Activated B cell treated with CpG ODN at 0.5 μM for 24 hours (primary cell): ENCODE results near the gene C9orf85. TPM values are rescaled to one million over a fixed set of nuclear protein-coding genes. Genes with fewer than 3 reads are reported as not detected.

Source experiments
- ATAC-seq: fragments of 200-7000 bp; cut with Tn5 transposase; one replicate; pipeline ENCODE4 v1.10.0; 2021; ENCODE audit warnings: low read depth, mild to moderate bottlenecking, moderate library complexity
- CTCF ChIA-PET: fragments of 350-600 bp; sonication (Branson Sonifier 250); formaldehyde crosslinking; loops from one replicate; lab custom pipeline; 2021; ENCODE audit warnings: antibody characterized with exemption; lab: Charles Lee
- POLR2A ChIA-PET: fragments of 350-600 bp; sonication (Branson Sonifier 250); formaldehyde crosslinking; loops from one replicate; lab custom pipeline; 2021; ENCODE audit warnings: antibody characterized with exemption; lab: Charles Lee
- DNase-seq: peaks from one replicate; pipeline ENCODE4 v3.0.0; 2022
- H3K27ac Mint-ChIP-seq: one replicate; pipeline ENCODE4 v1.8.0; 2020; ENCODE audit warnings: mixed read lengths
- H3K27me3 Mint-ChIP-seq: one replicate; pipeline ENCODE4 v1.8.0; 2021; ENCODE audit warnings: mixed read lengths
- H3K36me3 Mint-ChIP-seq: one replicate; pipeline ENCODE4 v1.8.0; 2021; ENCODE audit warnings: low read depth, mixed read lengths
- H3K4me1 Mint-ChIP-seq: one replicate; pipeline ENCODE4 v1.8.0; 2021; ENCODE audit warnings: mixed read lengths
- H3K4me3 Mint-ChIP-seq: one replicate; pipeline ENCODE4 v1.8.0; 2020; ENCODE audit warnings: mild to moderate bottlenecking, mixed read lengths
- H3K9me3 Mint-ChIP-seq: one replicate; pipeline ENCODE4 v1.8.0; 2020; ENCODE audit warnings: mixed read lengths
- intact Hi-C: fragments of 100-400 bp; cut with micrococcal nuclease; formaldehyde crosslinking; loops from one replicate; pipeline ENCODE4 v1.15.1; 2024
- total RNA-seq: library from RNA; stranded (reverse); gene quantifications from 2 replicates; pipeline ENCODE4 v1.2.3, GENCODE V29; 2022
- TF ChIP-seq, protein P1 (sequence below): fragments of 200-600 bp; IDR thresholded peaks from one replicate; pipeline ENCODE4 v1.8.0; 2022; ENCODE audit warnings: antibody characterized with exemption, mild to moderate bottlenecking

C9orf85 gene
- total RNA-seq, 1 donor from 2014 or later = 9.5 TPM

DNA sequence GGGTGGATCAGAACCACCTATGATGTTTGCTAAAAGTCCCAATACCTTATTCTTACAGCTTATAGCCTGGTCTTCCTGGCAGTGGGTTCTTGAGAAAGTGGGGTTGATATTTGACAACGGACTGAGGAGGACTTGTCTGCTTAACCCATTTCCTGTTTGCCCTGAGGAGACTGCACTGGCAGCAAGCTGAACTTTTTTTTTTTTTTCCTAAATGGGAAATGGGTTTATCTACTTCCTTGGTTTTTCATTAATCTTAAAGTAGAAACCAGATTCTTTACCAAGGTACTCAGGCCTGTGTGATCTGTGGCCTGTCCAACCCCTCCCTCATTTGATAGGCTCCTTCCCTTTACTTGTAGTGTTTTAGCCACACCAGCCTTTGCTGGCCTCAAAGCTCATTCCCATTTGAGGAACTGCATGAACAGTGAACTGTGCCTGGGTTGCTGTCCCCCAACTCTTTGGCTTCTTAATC, 101.9 kb downstream of the C9orf85 start:
- POLR2A ChIA-PET = interaction anchor here (0.6 kb wide), 1 partner anchor 1017 kb away, joined by 3 read pairs; no protein-coding TSS in a partner anchor
- no peaks in the 10 kb centered on the region for H3K9me3 Mint-ChIP-seq
- intact Hi-C loops = no loop called here

DNA sequence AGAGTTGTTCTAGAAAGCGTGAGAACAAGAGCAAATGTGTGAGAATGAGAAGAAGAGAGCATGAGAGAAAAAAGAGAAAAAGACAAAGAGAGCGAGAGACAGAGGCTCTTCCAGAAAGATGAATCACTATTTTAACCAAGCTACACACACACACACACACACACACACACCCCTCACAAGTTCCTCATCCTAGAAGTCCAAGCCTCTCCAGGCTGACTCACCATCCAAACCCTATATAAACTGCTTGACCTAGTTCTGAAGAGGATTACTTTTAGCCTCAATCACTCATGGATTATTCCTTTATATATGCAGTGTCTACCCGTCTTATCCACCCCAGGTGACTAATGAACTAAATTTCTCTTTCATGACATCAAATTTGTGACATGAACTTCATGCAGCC, 111.4 kb downstream of the C9orf85 start:
- intact Hi-C loops = loop anchor here (10.0 kb wide), 1 partner anchor 1098 kb away; no protein-coding TSS in a partner anchor
- no peak overlapping the region for H3K27ac Mint-ChIP-seq

More for the DNA sequence above, 101.9 kb downstream of the C9orf85 start:
- no peaks in the 10 kb centered on the region for H3K4me1 Mint-ChIP-seq
- CTCF ChIA-PET = interaction anchor here (0.7 to 1.8 kb wide), 2 partner anchors 11 to 207 kb away, joined by 3 to 6 read pairs; no protein-coding TSS in a partner anchor
- ATAC-seq (no peak), DNase-seq (no peak)
- TF ChIP-seq, protein P1, sequence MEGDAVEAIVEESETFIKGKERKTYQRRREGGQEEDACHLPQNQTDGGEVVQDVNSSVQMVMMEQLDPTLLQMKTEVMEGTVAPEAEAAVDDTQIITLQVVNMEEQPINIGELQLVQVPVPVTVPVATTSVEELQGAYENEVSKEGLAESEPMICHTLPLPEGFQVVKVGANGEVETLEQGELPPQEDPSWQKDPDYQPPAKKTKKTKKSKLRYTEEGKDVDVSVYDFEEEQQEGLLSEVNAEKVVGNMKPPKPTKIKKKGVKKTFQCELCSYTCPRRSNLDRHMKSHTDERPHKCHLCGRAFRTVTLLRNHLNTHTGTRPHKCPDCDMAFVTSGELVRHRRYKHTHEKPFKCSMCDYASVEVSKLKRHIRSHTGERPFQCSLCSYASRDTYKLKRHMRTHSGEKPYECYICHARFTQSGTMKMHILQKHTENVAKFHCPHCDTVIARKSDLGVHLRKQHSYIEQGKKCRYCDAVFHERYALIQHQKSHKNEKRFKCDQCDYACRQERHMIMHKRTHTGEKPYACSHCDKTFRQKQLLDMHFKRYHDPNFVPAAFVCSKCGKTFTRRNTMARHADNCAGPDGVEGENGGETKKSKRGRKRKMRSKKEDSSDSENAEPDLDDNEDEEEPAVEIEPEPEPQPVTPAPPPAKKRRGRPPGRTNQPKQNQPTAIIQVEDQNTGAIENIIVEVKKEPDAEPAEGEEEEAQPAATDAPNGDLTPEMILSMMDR = no peak
- H3K36me3 Mint-ChIP-seq = no peaks in the 10 kb centered on the region
- no peak overlapping the region for H3K4me3 Mint-ChIP-seq
- no peaks in the 10 kb centered on the region for H3K27me3 Mint-ChIP-seq
- H3K27ac Mint-ChIP-seq = no peak overlapping the region

More for the DNA sequence above, 111.4 kb downstream of the C9orf85 start:
- DNase-seq = no peak
- Mint-ChIP-seq H3K4me1 (no peaks in the 10 kb centered on the region), H3K4me3 (no peak overlapping the region), H3K27me3 (no peaks in the 10 kb centered on the region), H3K9me3 (no peaks in the 10 kb centered on the region), H3K36me3 (no peaks in the 10 kb centered on the region)
- ChIA-PET CTCF (interaction anchor here (0.8 to 5.5 kb wide), 4 partner anchors 217 to 737 kb away, joined by 3 to 88 read pairs (median 28); no protein-coding TSS in a partner anchor), POLR2A (no interaction called here)
- TF ChIP-seq, protein P1 = no peak
- ATAC-seq = no peak

Other genes with a start within 250 kb of the C9orf85 start
- 21.3 and 25.5 TPM in 2 replicates for gene CEMIP2, start 143.1 kb upstream of the C9orf85 start, total RNA-seq
- gene ABHD17B, start 446 bp upstream of the C9orf85 start, total RNA-seq = 17.0 and 18.6 TPM in 2 replicates
- not detected in 2 replicates for gene C9orf57, start 149.0 kb downstream of the C9orf85 start, total RNA-seq
- gene GDA, start 237.8 kb downstream of the C9orf85 start, total RNA-seq = 0.18 TPM in 1 of 2 replicates, not detected in the other